HG03342 (cell line): ENCODE measurements around the gene TEX11.
"Not testable (repeated sequence)": the region's sequence is repeated elsewhere in the genome, so short reads cannot be mapped to it uniquely, and the experiment has no call there.

Source experiments
- ATAC-seq: cut with Tn5 transposase; IDR thresholded peaks from one replicate; pipeline ENCODE4 v1.9.1; 2021; ENCODE audit warnings: mild to moderate bottlenecking, moderate library complexity; ENCODE audit not compliant: unreplicated experiment

Gene TEX11

DNA sequence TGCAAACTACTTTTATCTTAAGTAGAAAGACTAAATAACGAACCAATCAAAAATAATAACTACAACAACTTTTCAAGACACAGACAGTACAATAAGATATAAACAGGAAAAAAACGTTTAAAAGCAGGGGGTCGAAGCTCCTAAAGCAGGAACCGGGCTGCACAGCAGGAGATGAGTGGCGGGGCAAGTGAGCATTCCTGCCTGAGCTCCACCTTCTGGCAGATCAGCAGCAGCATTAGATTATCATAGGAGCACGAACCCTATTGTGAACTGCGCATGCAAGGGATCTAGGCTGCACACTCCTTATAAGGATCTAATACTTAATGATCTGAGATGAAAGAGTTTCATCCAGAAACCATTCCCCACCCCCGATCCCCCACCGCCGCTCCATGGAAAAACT lies 146.2 kb downstream of the TEX11 start:
- ATAC-seq, result no peak

DNA sequence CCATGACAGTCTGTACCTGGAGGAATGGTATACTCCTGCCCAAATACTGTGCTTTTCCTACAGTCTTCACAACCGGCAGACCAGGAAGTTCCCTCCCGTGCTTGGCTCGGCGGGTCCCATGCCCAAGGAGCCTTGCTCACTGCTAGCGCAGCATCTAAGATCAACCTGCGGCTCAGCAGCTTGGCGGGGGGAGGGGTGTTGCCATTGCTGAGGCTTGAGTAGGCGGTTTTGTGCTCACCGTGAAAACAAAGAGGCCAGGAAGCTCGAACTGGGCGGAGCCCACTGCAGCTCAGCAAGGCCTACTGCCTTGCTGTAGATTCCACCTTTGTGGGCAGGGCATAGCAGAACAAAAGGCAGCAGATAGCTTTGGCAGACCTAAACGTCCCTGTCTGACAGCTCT lies 152.7 kb downstream of the TEX11 start:
- ATAC-seq, result no peak

DNA sequence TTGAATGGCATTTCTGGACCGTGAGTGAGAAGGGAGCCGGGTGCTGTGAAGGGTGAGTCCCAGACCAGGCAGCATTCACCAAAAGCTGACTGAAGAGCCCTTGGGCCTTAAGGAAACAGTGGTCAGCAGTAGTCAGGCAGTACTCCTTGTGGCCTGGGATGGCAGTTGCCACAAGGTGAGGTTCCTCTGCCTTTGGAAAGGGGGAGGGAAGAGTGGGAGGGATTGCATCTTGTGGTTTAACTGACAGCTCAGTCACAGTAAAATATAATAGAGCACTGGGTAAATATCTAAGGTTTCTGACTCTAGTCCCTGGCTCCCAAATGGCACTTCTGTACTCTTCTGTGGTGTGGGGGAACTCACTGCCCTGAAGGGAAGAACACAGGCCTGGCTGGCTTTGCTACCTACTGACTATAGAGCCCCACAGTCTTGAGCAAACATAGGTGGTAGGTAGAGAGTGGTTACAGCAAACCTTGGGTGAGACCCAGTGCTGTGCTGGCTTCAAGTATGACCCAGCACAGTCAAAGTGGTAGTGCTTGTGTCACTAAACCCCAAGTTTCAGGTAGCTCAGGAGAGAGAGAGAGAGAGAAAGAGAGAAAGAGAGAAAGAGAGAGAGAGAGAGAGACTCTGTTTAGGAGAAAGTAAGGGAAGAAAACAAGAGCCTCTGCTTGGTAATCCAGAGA lies 154.2 kb downstream of the TEX11 start:
- ATAC-seq, result no peak

DNA sequence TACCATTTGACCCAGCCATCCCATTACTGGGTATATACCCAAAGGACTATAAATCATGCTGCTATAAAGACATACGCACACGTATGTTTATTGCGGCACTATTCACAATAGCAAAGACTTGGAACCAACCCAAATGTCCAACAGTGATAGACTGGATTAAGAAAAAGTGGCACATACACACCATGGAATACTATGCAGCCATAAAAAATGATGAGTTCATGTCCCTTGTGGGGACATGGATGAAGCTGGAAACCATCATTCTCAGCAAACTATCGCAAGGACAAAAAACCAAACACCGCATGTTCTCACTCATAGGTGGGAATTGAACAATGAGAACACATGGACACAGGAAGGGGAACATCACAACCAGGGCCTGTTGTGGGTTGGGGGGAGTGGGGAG lies 174.7 kb downstream of the TEX11 start:
- ATAC-seq, result not testable (repeated sequence)

DNA sequence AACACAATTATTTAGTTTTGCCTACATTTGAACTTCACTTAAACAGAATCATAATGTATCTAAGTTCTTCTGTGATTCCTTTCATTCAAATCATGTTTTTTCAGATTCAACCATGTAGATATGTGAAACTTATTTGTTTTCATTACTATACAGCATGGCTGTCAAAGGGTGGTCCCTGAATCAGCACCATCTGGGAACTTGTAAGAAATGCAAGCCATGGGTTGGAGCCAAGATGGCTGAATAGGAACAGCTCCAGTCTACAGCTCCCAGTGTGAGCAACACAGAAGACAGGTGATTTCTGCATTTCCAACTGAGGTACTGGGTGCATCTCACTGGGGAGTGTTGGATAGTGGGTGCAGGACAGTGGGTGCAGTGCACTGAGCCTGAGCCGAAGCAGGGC lies 180.6 kb downstream of the TEX11 start:
- not testable (repeated sequence) for ATAC-seq

DNA sequence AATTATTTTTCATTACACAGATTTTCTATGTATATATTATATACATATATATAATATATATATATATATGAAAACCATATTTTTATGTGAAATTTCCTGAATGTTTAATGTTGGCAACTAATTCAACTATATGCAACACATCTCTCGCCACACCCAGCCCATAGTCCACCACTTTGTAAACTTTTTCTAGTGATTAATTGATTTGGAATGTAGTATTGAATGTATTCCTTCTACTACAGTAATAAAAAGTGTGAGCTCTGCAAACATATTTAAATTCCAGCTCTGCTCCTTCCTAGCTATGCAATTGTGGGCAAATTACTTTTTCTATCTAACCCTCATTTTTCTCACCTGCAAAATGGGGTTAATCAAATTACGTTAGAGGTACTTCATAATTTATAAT lies 187.8 kb downstream of the TEX11 start:
- ATAC-seq, result no peak

DNA sequence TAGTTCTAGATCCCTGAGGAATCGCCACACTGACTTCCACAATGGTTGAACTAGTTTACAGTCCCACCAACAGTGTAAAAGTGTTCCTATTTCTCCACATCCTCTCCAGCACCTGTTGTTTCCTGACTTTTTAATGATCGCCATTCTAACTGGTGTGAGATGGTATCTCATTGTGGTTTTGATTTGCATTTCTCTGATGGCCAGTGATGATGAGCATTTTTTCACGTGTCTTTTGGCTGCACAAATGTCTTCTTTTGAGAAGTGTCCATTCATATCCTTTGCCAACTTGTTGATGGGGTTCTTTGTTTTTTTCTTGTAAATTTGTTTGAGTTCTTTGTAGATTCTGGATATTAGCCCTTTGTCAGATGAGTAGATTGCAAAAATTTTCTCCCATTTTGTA lies 197.2 kb downstream of the TEX11 start:
- not testable (repeated sequence) for ATAC-seq

DNA sequence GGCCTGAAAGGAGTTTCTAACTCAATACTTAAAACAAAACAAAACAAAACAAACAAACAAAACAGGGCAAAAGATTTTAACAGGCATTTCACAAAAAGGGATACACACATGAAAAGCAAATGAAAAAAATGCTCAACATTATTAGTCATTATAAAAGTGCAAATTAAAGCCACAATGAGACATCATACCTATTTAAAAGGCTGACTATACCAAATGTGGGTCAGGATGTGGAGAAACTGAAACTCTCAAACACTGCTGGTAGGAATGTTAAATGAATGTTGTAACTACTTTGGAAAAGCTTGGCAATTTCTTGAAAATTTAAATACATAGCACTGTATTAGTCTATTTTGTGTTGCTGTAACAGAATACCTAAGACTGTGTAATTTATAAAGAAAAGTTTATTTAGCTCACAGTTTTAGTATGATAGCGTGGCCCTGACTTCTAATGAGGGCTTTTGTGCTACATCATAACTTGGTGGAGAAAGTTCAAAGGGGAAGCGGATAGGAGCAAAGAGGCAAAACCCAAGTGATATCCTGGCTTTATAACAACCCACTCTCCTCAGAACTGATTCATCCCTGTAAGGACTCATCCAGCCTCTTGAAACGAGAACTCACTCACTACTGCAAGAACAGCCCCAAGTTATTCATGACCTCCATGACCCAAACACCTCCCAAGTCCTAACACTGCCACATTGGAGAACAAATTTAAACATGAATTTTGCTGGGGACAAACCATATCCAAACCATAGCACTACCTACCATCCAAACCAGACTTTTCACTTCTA lies 214.0 kb downstream of the TEX11 start:
- ATAC-seq, result no peak

DNA sequence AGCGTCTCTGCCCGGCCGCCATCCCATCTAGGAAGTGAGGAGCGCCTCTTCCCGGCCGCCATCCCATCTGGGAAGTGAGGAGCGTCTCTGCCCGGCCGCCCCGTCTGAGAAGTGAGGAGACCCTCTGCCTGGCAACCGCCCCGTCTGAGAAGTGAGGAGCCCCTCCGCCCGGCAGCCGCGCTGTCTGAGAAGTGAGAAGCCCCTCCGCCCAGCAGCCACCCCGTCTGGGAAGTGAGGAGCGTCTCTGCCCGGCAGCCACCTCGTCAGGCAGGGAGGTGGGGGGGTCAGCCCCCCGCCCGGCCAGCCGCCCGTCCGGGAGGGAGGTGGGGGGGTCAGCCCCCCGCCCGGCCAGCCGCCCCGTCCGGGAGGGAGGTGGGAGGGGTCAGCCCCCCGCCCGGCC lies 229.1 kb downstream of the TEX11 start:
- not testable (repeated sequence) for ATAC-seq

DNA sequence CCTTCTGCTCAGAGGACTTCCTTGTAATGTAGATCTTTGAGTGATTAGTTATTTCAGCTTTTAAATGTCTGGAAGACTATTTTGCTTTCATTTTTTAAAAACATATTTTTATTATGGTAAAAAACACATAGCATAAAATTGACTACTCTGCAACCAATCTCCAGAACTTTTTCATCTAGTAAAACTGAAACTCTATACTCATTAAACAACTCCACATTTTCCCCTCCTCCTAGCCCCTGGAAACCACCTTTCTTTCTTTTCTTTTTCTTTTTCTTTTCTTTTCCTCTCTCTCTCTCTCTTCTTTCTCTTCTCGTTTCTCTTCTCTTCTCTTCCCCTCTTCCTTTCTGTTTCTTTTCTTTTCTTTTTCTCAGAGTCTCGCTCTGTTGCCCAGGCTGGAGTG lies 233.2 kb downstream of the TEX11 start:
- no peak for ATAC-seq

DNA sequence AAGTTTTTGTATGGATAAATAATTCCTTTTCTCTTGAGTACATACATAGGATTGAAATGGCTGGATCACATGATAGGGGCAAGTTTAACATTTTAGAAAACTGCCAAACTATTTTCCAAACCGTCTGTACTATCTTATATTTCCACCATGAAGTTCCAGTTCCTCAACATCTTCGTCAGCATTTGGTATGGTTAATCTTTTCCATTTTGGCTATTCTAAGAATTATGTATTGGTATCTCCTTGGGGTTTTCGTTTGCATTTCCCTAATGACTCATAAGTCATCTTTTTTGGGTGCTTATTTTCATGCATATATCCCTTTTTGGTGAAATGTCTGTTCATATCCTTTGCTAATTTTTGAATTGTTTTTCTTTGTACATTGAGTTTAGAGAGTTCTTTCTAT lies 236.2 kb downstream of the TEX11 start:
- no peak for ATAC-seq

DNA sequence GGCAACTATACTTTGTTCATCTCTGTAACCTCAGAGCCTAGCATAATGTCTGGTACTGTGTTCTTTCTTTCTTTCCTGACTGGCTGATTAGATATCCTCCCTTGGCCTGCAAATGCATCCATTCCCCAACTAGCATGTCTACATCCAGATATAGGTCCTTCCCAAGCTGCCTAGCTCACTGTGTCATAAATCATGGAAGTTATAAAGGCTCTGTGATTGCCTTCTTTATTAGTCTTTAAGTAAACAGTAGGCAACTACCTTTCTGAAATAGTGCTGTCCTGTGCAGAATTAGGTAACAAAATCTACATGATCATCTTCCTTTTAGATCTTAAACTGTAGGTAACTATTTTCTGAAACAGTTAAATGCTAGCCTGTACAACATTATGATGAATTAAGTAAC lies 239.4 kb downstream of the TEX11 start:
- ATAC-seq, result no peak

DNA sequence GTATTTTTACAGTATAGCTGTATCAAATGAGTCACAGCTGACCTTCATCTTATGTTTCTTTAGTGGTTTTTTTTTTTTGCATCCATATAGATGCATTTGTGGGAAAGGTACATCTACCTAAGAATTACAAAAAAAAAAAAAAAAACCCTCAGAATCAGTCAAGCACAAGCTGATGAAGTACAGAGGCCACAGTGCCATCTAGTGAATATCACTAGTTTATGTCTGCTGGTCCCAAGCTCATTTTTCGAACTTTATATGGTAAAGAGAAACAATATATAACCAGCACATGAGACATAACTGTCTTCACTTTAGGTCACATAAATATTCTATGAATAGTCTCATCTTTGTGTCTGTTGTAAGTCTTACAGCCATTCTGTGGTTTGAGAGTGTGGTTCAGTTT lies 243.8 kb downstream of the TEX11 start:
- no peak for ATAC-seq

DNA sequence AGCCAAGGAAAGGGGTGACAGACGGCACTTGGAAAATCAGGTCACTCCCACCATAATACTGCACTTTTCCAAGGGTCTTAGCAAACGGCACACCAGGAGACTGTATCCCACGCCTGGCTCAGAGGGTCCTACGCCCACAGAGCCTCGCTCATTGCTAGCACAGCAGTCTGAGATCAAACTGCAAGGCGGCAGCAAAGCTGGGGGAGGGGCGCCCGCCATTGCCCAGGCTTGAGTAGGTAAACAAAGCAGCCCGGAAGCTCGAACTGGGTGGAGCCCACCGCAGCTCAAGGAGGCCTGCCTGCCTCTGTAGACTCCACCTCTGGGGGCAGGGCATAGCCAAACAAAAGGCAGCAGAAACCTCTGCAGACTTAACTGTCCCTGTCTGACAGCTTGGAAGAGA lies 247.4 kb downstream of the TEX11 start:
- not testable (repeated sequence) for ATAC-seq

DNA sequence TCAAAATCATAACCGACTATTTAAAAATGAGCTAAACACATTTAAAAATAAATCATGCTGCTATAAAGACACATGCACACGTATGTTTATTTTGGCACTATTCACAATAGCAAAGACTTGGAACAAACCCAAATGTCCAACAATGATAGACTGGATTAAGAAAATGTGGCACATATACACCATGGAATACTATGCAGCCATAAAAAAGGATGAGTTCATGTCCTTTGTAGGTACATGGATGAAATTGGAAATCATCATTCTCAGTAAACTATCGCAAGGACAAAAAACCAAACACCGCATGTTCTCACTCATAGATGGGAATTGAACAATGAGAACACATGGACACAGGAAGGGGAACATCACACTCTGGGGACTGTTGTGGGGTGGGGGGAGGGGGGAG lies 251.0 kb downstream of the TEX11 start:
- ATAC-seq, result not testable (repeated sequence)

DNA sequence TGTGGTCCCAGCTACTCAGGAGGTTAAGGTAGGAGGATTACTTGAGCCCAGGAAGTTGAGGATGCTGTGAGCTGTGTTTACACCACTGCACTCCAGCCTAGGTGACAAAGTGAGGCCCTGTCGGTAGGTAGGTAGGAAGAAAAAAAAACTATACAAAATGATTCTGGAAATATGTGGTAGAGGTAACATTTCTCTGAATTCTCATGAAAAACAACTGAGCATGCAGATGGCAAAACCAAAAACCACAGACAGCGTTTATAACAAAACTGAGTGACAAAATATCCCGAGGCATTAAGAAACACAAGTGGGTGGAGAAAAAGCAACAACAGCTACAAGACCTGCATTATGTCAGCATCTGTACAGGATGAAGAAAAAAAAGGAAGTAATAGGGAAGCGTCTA lies 252.2 kb downstream of the TEX11 start:
- no peak for ATAC-seq

DNA sequence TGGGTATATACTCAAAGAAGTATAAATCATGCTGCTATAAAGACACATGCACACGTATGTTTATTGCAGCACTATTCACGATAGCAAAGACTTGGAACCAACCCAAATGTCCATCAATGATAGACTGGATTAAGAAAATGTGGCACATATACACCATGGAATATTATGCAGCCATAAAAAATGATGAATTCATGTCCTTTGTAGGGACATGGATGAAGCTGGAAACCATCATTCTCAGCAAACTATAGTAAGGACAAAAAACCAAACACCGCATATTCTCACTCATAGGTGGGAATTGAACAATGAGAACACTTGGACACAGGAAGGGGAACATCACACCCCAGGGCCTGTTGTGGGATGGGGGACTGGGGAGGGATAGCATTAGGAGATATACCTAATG lies 260.6 kb downstream of the TEX11 start:
- ATAC-seq, result not testable (repeated sequence)

DNA sequence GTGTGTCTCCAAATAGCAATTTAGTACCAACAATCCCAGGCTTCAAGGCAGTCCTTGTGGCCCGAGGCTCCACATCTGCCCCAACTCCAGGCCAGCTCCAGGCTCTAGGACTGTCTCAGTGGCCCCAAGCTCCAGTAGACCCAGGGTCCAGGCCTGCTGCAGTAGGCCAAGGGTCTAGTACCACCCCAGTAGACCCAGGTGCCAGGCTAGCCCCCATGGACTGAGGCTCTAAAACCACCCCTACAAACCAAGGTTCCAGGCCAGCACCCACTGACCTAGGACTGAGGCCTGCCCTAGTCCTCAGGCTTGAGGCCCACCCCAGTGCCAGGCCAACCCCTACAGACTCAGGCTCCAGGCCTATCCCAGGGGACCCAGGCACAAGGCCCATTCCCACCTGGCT lies 272.3 kb downstream of the TEX11 start:
- no peak for ATAC-seq

DNA sequence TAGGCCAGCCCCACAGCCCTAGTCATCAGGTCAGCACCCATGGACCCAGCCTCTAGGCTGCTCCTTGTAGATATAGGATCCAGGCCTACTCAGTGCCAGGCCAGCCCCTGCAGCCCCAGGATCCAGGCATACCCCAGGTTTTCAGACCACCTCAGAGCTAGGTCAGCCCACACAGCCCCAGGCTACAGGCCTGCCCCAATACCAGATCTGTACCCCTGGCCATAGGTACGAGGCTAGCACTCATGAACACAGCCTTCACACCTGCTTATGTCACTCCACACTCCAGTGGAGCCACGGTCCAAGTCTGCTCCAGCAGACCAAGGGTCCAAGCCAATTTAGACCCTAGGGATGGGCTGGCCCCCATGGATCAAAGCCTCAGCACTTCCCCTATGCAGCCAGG lies 272.8 kb downstream of the TEX11 start:
- ATAC-seq, result no peak

DNA sequence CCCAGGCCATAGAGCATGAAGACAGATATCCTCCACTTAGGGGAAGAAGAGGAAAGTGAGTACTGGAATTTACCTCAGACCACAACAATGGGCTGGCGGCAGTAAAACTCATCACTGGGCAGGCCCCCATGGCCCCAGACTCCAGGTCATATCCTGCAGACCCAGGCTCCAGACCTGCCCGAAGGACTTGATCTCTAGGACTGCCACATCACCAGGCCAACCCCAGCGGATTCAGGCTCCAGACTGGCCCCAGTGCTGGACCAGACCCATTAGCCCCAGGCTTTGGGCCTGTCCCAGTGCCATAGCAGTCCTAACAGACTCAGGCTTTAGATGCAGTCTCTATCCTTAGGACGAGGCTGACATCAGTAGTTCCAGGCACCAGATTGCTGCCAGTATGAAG lies 273.3 kb downstream of the TEX11 start:
- ATAC-seq, result no peak

DNA sequence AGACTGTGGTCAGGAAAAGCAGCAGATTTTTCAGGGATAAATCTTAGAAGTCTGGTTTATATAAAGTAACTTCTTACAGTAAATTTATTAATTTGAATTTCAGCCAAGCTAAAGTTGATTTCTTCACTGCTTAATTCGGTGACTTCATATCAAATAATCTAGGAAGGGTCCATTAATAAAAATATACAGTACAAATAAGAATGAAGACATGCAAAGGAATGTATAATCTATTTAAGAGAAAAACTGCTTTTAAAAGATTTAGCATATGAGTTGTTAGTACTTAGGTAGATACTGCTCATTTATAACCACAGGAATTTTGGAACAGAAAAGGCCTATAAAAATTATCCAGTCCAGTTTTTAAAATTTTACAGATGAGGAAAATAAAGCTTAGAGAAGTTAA lies 286.8 kb downstream of the TEX11 start:
- no peak for ATAC-seq

DNA sequence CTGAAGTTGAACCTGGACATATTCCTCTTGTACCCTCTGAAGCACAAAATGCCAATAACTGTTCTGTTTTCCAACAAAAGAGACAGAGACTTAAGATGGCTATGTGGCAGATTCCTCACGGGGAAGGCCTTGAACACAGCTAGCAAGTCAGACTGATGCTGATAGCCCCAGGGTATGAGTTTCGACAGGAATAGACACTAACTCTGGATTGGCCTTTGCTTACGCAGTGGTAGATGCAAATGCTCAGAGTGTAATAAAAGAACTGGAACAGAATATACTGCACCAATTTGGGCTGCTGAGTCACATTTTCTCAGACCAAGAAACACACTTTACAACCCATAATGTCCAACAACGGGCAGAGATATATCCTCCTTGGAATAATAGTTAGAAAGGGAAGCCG lies 290.0 kb downstream of the TEX11 start:
- ATAC-seq, result no peak

DNA sequence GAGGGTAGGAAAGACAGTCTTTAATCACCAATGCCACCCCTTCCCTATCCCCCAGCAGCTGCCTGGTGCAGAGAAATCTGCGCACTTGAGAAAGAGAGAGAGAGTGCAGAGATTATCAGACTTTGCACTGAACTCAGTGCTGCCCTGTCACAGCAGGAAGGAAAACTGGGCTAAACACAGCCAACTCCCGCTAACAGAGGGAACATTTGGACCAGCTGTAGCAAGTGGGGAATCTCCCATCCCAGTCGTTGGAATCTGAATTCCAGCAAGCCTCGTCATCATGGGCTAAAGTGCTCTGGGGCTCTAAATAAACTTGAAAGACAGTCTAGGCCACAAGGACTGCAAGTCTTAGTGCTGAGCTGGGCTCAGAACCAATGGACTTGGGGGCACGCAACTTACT lies 295.2 kb downstream of the TEX11 start:
- ATAC-seq, result no peak
